GM18951 (cell line): ENCODE measurements around the gene ID2.

Experiments
- POLR2A ChIP-seq: IDR thresholded peaks from 4 replicates; pipeline ENCODE4 v1.6.1; 2011; ENCODE audit warnings: mild to moderate bottlenecking; ENCODE audit not compliant: insufficient read length, insufficient read depth; ENCODE audit errors: extremely low read depth
- in situ Hi-C: fragments of 300-500 bp; cut with MboI; formaldehyde crosslinking; loops from one replicate; pipeline ENCODE4 v1.12.0; 2022; ENCODE audit warnings: low sequenced_read_pairs, mixed read lengths, inconsistent platforms; ENCODE audit not compliant: unreplicated experiment

ID2 gene

GRCh38 chr2:8667896-8668512 lies 13.9 kb upstream of the ID2 start:
- in situ Hi-C loops = no loop called here
- TF ChIP-seq POLR2A = no peak

DNA sequence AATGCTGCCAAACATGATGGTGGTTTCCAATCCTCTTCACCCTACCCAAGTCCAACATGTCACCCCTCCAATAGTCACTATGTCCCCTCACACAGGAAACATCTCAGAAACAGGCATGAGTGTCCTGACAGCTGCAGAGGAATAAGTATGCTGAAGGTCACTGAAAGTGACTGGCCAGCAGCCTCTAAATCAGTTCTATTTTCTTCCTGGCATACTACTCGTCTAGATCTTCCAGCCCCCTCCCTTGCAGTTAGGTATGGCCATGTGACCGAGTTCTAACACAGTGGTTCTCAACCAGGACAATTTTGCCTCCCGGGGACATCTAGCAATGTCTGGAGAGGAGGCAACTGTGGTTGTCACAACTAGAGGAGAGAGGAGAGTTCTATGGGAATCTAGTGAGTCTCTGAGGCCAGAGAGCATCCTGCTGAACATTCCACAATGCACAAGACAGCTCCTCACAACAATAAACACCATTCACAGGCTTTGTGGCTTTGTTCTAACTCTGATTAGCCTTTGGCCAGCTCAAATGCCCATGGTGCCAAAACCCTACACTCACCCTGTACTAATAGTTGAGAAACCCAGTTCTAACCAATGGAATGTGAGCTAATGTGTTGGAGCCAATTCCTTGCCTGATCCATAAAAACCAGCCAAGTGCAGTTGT lies 12.6 kb upstream of the ID2 start:
- TF ChIP-seq POLR2A = no peak
- in situ Hi-C loops = no loop called here

DNA sequence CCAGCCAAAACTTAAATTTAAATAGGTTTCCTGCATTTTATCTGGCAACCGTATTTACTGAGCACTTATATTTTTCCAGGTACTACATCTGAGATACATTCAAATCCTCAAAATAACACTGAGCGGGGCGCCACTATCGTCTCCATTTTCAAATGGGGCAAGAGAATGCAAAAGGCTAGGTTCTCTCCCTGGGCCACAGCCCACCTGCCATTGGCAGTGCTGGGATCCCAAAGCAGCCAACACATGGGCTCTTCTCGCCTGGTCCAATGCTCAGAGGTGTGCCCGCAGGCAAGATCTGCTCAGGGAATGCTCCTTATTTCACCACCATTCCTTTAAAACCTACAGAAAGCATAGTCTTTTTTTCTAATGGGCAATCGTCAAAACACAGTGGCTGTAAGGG lies 11.3 kb upstream of the ID2 start:
- no peak for TF ChIP-seq POLR2A
- in situ Hi-C loops = no loop called here

DNA sequence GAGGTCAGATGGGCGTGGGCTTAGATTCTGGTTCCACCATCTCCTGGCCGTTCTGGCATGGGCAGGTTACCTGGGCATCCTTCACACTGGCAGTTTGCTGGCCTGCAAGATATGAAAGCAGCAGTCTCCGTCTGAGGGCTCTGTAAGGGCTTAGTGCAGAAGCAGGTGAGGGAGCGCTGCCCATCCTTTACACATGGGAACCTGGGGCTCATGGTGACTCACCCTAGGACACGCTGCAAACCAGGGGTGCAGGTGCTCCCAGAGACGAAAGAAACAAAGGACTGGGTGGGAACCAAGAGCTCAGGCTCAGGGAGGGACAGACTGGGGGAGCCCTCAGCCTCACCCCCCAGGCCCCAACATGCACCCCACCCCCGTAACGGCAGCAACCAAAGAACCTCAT lies 10.7 kb upstream of the ID2 start:
- TF ChIP-seq POLR2A = no peak
- in situ Hi-C loops = no loop called here

GRCh38 chr2:8671802-8672201 lies 10.1 kb upstream of the ID2 start:
- TF ChIP-seq POLR2A = no peak
- in situ Hi-C loops = no loop called here

- no peak for TF ChIP-seq POLR2A
- in situ Hi-C loops = no loop called here
Measured at GRCh38 chr2:8672940-8673339, 8.9 kb upstream of the ID2 start.

DNA sequence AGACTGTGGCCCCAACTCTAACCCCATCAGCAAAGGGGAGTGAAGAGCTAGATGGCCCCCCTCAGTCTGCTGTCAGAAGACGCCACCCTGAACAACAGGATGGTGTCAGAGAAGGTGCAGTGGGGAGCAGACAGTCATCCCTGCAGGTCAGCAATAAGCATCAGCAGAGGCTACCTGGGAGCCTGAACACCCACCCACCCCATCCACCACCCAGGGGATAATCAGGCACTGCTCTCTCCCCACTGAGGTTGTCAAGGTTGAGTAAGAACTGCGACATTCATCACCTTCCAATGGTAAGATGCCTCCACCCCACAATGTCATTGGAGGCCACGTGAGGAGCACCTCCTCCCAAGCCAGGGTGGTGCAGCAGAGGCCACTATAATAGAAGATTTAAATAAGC lies 8.5 kb upstream of the ID2 start:
- TF ChIP-seq POLR2A = no peak

GRCh38 chr2:8674420-8675009 lies 7.3 kb upstream of the ID2 start:
- in situ Hi-C loops = loop anchor here (25.0 kb wide), 1 partner anchor 1262 kb away; no protein-coding TSS in a partner anchor
- no peak for TF ChIP-seq POLR2A

More for the DNA sequence above, 8.5 kb upstream of the ID2 start:
- in situ Hi-C loops = no loop called here

- in situ Hi-C loops = loop anchor here (25.0 kb wide), 1 partner anchor 1263 kb away; no protein-coding TSS in a partner anchor
- no peak for TF ChIP-seq POLR2A
Measured at GRCh38 chr2:8675543-8675942, 6.3 kb upstream of the ID2 start.

- in situ Hi-C loops = loop anchor here (25.0 kb wide), 1 partner anchor 1264 kb away; no protein-coding TSS in a partner anchor
- no peak for TF ChIP-seq POLR2A
Measured at GRCh38 chr2:8676191-8676920, 5.5 kb upstream of the ID2 start.

GRCh38 chr2:8676921-8677645 lies 4.8 kb upstream of the ID2 start:
- no peak for TF ChIP-seq POLR2A
- in situ Hi-C loops = loop anchor here (25.0 kb wide), 1 partner anchor 1265 kb away; no protein-coding TSS in a partner anchor

- in situ Hi-C loops = loop anchor here (25.0 kb wide), 1 partner anchor 1266 kb away; no protein-coding TSS in a partner anchor
- no peak for TF ChIP-seq POLR2A
Measured at GRCh38 chr2:8677646-8678592, 3.9 kb upstream of the ID2 start.
